Osteocyte (in vitro differentiated cells): ENCODE results near the gene SLC5A10. TPM values are rescaled to one million over a fixed set of nuclear protein-coding genes. Genes with fewer than 3 reads are reported as not detected.

Source experiments
- DNase-seq: peaks from one replicate; pipeline ENCODE4 v3.0.0; 2021; ENCODE audit warnings: mixed read lengths; ENCODE audit not compliant: unreplicated experiment; ENCODE audit errors: extremely low spot score
- H3K27ac Mint-ChIP-seq: one replicate; pipeline ENCODE4 v1.8.0; 2021; ENCODE audit warnings: mild to moderate bottlenecking, mixed read lengths; ENCODE audit not compliant: unreplicated experiment
- H3K27me3 Mint-ChIP-seq: one replicate; pipeline ENCODE4 v1.8.0; 2021; ENCODE audit warnings: mixed read lengths; ENCODE audit not compliant: unreplicated experiment
- H3K36me3 Mint-ChIP-seq: one replicate; pipeline ENCODE4 v1.8.0; 2021; ENCODE audit warnings: mixed read lengths; ENCODE audit not compliant: unreplicated experiment
- H3K4me1 Mint-ChIP-seq: one replicate; pipeline ENCODE4 v1.8.0; 2021; ENCODE audit warnings: mixed read lengths; ENCODE audit not compliant: unreplicated experiment
- H3K4me3 Mint-ChIP-seq: one replicate; pipeline ENCODE4 v1.8.0; 2021; ENCODE audit warnings: mild to moderate bottlenecking, moderate library complexity, mixed read lengths; ENCODE audit not compliant: unreplicated experiment
- H3K9me3 Mint-ChIP-seq: one replicate; pipeline ENCODE4 v1.8.0; 2021; ENCODE audit warnings: mixed read lengths; ENCODE audit not compliant: unreplicated experiment
- total RNA-seq: library from RNA; stranded (reverse); gene quantifications from 2 replicates; pipeline ENCODE4 v1.2.1, GENCODE V29; 2021
- TF ChIP-seq, protein P1 (sequence below): fragments of 200-600 bp; sonication (generic); IDR thresholded peaks from 2 replicates; pipeline ENCODE4 v1.5.0; 2021; ENCODE audit warnings: antibody characterized with exemption, mild to moderate bottlenecking, moderate library complexity

Gene SLC5A10
- total RNA-seq, 1 donor from 2014 or later, result not detected

DNA sequence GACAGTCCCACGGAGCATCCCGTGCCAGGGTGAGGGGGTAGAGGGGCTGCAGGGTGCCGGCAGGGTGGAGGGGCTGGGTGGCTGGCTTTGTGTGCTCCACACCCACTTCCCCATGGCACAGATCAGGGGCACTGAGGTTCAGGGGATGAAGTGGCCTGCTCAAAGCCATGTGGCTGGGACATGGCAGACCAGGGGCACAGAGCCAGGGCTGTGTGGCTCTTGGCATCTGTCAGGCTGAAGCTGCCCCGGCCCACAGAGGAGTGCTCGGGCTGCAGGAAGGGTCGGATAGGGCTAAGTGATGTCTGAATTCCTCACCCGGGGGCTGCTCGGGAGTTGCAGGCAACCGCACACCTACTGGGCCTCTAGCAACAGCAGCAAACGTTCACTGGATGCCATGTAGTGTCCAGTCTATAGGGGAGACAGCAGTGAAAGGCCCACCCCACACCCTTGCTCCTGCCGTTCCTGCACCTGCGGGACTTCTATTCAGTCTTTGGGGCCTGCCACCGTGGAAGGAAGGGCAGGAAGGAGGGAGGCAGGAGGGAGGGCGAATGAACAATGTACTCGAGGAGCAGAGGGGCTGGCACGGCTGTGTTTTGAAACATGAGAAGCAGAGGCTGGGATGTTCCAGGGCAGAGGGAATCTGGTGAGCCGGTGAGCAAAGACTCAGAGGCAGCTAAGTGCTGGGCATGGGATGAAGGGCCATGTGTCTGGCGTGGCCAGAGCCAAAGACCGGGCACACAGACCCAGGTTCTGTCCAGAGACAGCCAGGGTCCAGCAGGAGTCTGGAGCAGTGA is 15.1 kb downstream of the SLC5A10 start:
- no peaks in the 10 kb centered on the region for H3K9me3 Mint-ChIP-seq
- H3K27me3 Mint-ChIP-seq, result no peaks in the 10 kb centered on the region
- no peaks in the 10 kb centered on the region for H3K36me3 Mint-ChIP-seq
- no peak for DNase-seq
- no peak overlapping the region for H3K27ac Mint-ChIP-seq
- no peak overlapping the region for H3K4me3 Mint-ChIP-seq
- TF ChIP-seq, protein P1, sequence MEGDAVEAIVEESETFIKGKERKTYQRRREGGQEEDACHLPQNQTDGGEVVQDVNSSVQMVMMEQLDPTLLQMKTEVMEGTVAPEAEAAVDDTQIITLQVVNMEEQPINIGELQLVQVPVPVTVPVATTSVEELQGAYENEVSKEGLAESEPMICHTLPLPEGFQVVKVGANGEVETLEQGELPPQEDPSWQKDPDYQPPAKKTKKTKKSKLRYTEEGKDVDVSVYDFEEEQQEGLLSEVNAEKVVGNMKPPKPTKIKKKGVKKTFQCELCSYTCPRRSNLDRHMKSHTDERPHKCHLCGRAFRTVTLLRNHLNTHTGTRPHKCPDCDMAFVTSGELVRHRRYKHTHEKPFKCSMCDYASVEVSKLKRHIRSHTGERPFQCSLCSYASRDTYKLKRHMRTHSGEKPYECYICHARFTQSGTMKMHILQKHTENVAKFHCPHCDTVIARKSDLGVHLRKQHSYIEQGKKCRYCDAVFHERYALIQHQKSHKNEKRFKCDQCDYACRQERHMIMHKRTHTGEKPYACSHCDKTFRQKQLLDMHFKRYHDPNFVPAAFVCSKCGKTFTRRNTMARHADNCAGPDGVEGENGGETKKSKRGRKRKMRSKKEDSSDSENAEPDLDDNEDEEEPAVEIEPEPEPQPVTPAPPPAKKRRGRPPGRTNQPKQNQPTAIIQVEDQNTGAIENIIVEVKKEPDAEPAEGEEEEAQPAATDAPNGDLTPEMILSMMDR, result no peak
- peaks cover 24% of the 10 kb centered on the region for H3K4me1 Mint-ChIP-seq

DNA sequence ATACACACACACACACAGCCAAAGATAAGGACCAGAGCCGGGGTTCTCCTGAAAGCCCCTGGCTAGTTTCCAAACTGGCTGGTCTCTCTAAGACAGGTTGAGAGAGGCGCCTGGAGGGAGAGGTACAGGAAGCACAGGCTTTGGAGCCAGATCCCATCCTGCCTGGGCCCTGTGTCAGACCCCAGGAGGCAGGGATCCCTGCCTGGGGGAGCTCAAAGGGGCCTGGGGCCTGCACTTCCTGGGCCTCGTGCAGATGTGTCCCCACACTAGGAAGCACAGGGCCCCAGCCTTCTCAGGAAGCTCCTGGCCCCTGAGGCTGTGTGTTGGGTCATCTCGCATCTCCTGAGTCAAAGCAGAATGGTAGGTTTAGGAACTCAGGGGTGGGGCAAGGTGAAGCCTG is 16.0 kb downstream of the SLC5A10 start:
- Mint-ChIP-seq H3K9me3 (no peaks in the 10 kb centered on the region), H3K4me1 (peaks cover 24% of the 10 kb centered on the region), H3K27ac (no peak overlapping the region), H3K27me3 (no peaks in the 10 kb centered on the region), H3K4me3 (no peak overlapping the region), H3K36me3 (no peaks in the 10 kb centered on the region)
- DNase-seq, result no peak
- TF ChIP-seq, protein P1, result no peak

DNA sequence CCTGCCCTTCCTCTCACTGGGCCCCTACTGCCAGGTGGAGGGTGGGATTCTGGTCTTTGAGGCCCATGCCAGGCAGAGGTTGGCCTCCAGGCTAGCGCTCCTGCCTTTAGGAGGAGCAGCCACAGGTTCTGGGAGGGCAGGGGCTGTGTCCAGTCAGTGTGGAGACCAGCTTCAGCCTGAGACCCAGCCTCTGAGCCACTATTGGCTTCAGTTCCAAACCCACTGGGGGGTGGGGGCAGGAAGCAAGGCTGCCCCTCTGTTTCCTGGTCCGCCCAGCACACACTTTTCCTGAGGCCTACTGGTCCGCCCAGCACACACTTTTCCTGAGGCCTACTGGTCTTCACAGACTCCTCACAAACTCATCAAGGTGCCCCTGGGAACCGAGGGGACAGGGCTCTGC is 16.4 kb downstream of the SLC5A10 start:
- Mint-ChIP-seq H3K9me3 (no peaks in the 10 kb centered on the region), H3K4me3 (no peak overlapping the region), H3K4me1 (peaks cover 24% of the 10 kb centered on the region), H3K27ac (no peak overlapping the region), H3K36me3 (no peaks in the 10 kb centered on the region), H3K27me3 (no peaks in the 10 kb centered on the region)
- TF ChIP-seq, protein P1, result no peak
- DNase-seq, result no peak

DNA sequence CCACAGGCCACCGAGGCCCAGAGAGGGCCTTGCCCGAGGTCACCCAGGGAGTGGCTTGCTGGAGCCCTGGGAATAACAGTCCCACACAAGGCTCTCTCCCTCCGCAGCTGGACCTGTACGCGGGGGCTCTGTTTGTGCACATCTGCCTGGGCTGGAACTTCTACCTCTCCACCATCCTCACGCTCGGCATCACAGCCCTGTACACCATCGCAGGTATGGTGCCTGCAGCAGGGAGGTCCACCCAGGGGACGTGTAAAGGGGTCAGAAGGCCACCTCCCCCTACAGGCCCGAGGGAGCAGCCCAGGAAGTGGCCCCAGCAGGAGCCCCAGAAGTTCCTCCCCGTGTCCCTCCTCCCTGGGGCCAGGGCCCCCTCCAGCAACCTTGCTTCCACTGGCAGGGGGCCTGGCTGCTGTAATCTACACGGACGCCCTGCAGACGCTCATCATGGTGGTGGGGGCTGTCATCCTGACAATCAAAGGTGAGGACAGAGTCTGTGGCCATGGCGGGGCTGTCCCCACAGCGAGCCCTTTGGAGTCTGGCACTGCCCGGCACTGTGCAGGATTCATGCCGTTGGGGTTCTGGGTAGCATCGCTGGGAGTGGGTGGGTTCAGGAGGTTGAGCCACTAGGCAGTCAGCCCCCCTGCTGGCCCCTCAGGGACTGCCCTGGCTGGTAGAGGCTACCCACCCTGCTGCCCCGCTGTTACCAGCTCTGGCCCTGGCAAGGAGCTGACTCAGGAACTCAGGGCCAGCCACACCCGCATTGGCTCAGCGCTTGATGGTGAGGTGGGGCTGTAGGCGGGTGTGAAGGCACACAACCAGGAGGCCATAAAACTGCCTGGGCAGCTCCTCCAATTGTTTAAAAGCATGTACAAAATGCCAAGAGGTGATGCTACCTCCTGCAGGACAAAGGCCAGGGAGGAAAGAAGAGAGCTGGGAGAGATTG is 17.3 kb downstream of the SLC5A10 start:
- no peak overlapping the region for H3K27ac Mint-ChIP-seq
- peaks cover 24% of the 10 kb centered on the region for H3K4me1 Mint-ChIP-seq
- no peaks in the 10 kb centered on the region for H3K36me3 Mint-ChIP-seq
- H3K27me3 Mint-ChIP-seq, result no peaks in the 10 kb centered on the region
- no peak overlapping the region for H3K4me3 Mint-ChIP-seq
- DNase-seq, result no peak
- TF ChIP-seq, protein P1, result no peak
- H3K9me3 Mint-ChIP-seq, result no peaks in the 10 kb centered on the region
